Caco-2 (cell line): Measurements from ENCODE around the gene LTBP2. TPM values are rescaled to one million over a fixed set of nuclear protein-coding genes. Genes with fewer than 3 reads are reported as not detected.

Experiments used
- BruUV-seq: library from RNA; stranded (reverse); fragments of 400-500 nt; replicated peaks from 2 replicates; lab custom pipeline; 2021; lab: Mats Ljungman, UMichigan
- CTCF ChIA-PET: fragments of 300-600 bp; sonication (Branson Sonifier 250); formaldehyde crosslinking; loops from one replicate; lab custom pipeline; 2022; ENCODE audit warnings: antibody characterized with exemption; lab: Charles Lee
- POLR2A ChIA-PET: fragments of 300-600 bp; sonication (Branson Sonifier 250); formaldehyde crosslinking; loops from one replicate; lab custom pipeline; 2022; ENCODE audit warnings: antibody characterized with exemption; lab: Charles Lee
- DNase-seq, 2 experiments: peaks; one replicate each; pipeline versions ENCODE4 v3.0.0 to v3.0.0-alpha.2; 2020 to 2022
- H3K27me3 ChIP-seq: replicated peaks from 2 replicates; pipeline ENCODE4 v1.6.0; 2011; ENCODE audit warnings: low read length; ENCODE audit not compliant: control insufficient read depth, insufficient read depth
- H3K36me3 ChIP-seq: 2 replicates; pipeline ENCODE4 v1.5.1; 2011; ENCODE audit warnings: low read length; ENCODE audit not compliant: control insufficient read depth, insufficient read depth
- H3K4me1 ChIP-seq: fragments of 250-450 bp; sonication (Bioruptor Pico); 2 replicates; pipeline ENCODE4 v1.5.1; 2020; ENCODE audit warnings: mild to moderate bottlenecking
- H3K4me3 ChIP-seq: 2 replicates; pipeline ENCODE4 v1.5.1; 2011; ENCODE audit warnings: low read depth, mild to moderate bottlenecking, control low read depth, low read length
- H3K9me3 ChIP-seq: fragments of 250-450 bp; sonication (Bioruptor Pico); 2 replicates; pipeline ENCODE4 v1.5.1; 2020; ENCODE audit warnings: mild to moderate bottlenecking, moderate library complexity
- H3K27ac Mint-ChIP-seq: one replicate; pipeline ENCODE4 v1.8.0; 2022; ENCODE audit warnings: mixed read lengths; ENCODE audit not compliant: unreplicated experiment
- H3K27me3 Mint-ChIP-seq: one replicate; pipeline ENCODE4 v1.8.0; 2022; ENCODE audit warnings: mixed read lengths; ENCODE audit not compliant: insufficient read depth, unreplicated experiment
- H3K36me3 Mint-ChIP-seq: one replicate; pipeline ENCODE4 v1.8.0; 2022; ENCODE audit warnings: mild to moderate bottlenecking, mixed read lengths; ENCODE audit not compliant: insufficient read depth, unreplicated experiment
- H3K4me1 Mint-ChIP-seq: one replicate; pipeline ENCODE4 v1.8.0; 2022; ENCODE audit warnings: low read depth, mixed read lengths; ENCODE audit not compliant: unreplicated experiment
- H3K4me3 Mint-ChIP-seq: one replicate; pipeline ENCODE4 v1.8.0; 2022; ENCODE audit warnings: mild to moderate bottlenecking, moderate library complexity, mixed read lengths; ENCODE audit not compliant: unreplicated experiment
- H3K9me3 Mint-ChIP-seq: one replicate; pipeline ENCODE4 v1.8.0; 2022; ENCODE audit warnings: mixed read lengths; ENCODE audit not compliant: unreplicated experiment
- CTCF ChIP-seq, 2 experiments: fragments of 200-600 bp in 1 of 2; IDR thresholded peaks; 1 replicate in 1 of 2; 2 replicates in 1 of 2; pipeline versions ENCODE4 v1.5.1 to v1.8.0; 2011 to 2022; ENCODE audit warnings: antibody characterized with exemption in 1 of 2, control low read depth in 1 of 2, inconsistent platforms in 1 of 2, low read depth in 1 of 2, low read length in 1 of 2, mild to moderate bottlenecking in 1 of 2, moderate library complexity in 1 of 2; ENCODE audit not compliant: insufficient read depth in 1 of 2, severe bottlenecking in 1 of 2, unreplicated experiment in 1 of 2
- intact Hi-C: fragments of 100-400 bp; cut with micrococcal nuclease; formaldehyde crosslinking; loops from one replicate; pipeline ENCODE4 v1.10.0; 2022; ENCODE audit not compliant: unreplicated experiment
- total RNA-seq: library from RNA; stranded (reverse); gene quantifications from 2 replicates; pipeline ENCODE4 v1.2.3, GENCODE V29; 2022

The LTBP2 gene
- total RNA-seq, 1 experiment from 2014 or later = 0.86 TPM

GRCh38 chr14:74580275-74580672 is 31.8 kb downstream of the LTBP2 start:
- Mint-ChIP-seq H3K9me3 (no peaks in the 10 kb centered on the region), H3K27ac (no peak overlapping the region), H3K4me3 (no peak overlapping the region), H3K27me3 (peaks cover 2% of the 10 kb centered on the region), H3K36me3 (no peaks in the 10 kb centered on the region), H3K4me1 (peaks cover 8% of the 10 kb centered on the region)
- BruUV-seq = no TSS peak
- no peak for TF ChIP-seq CTCF (IDR thresholded peaks at IDR 0.05; ENCODE audit: insufficient read depth in 1 of 2, low read depth in 1 of 2, low read length in 1 of 2, severe bottlenecking in 1 of 2, unreplicated experiment in 1 of 2)
- no peaks in the 10 kb centered on the region for H3K9me3 ChIP-seq
- intact Hi-C loops = no loop called here
- no peak for DNase-seq
- no peaks in the 10 kb centered on the region for H3K27me3 ChIP-seq
- CTCF ChIA-PET = no interaction called here
- POLR2A ChIA-PET = no interaction called here
- H3K4me3 ChIP-seq = no peak overlapping the region
- no peaks in the 10 kb centered on the region for H3K4me1 ChIP-seq
- no peaks in the 10 kb centered on the region for H3K36me3 ChIP-seq

GRCh38 chr14:74579447-74580274 is 32.4 kb downstream of the LTBP2 start:
- Mint-ChIP-seq H3K27me3 (peaks cover under 1% of the 10 kb centered on the region), H3K27ac (no peak overlapping the region), H3K4me3 (no peak overlapping the region), H3K4me1 (peaks cover 8% of the 10 kb centered on the region), H3K36me3 (no peaks in the 10 kb centered on the region), H3K9me3 (no peaks in the 10 kb centered on the region)
- ChIA-PET POLR2A (no interaction called here), CTCF (no interaction called here)
- BruUV-seq = no TSS peak
- no peak for TF ChIP-seq CTCF (IDR thresholded peaks at IDR 0.05; ENCODE audit: insufficient read depth in 1 of 2, low read depth in 1 of 2, low read length in 1 of 2, severe bottlenecking in 1 of 2, unreplicated experiment in 1 of 2)
- Histone ChIP-seq H3K36me3 (no peaks in the 10 kb centered on the region), H3K4me1 (no peaks in the 10 kb centered on the region), H3K9me3 (no peaks in the 10 kb centered on the region), H3K4me3 (no peak overlapping the region), H3K27me3 (no peaks in the 10 kb centered on the region)
- intact Hi-C loops = no loop called here
- DNase-seq = no peak

GRCh38 chr14:74578479-74578878 is 33.6 kb downstream of the LTBP2 start:
- CTCF ChIA-PET = no interaction called here
- intact Hi-C loops = no loop called here
- no peak for TF ChIP-seq CTCF (IDR thresholded peaks at IDR 0.05; ENCODE audit: insufficient read depth in 1 of 2, low read depth in 1 of 2, low read length in 1 of 2, severe bottlenecking in 1 of 2, unreplicated experiment in 1 of 2)

More at GRCh38 chr14:74578479-74578878, 33.6 kb downstream of the LTBP2 start:
- H3K4me1 Mint-ChIP-seq = peaks cover 8% of the 10 kb centered on the region
- POLR2A ChIA-PET = no interaction called here
- no peak overlapping the region for H3K4me3 ChIP-seq
- H3K27me3 ChIP-seq = no peaks in the 10 kb centered on the region
- no peaks in the 10 kb centered on the region for H3K4me1 ChIP-seq
- no peaks in the 10 kb centered on the region for H3K36me3 ChIP-seq
- H3K9me3 Mint-ChIP-seq = no peaks in the 10 kb centered on the region
- H3K9me3 ChIP-seq = no peaks in the 10 kb centered on the region
- H3K27ac Mint-ChIP-seq = no peak overlapping the region
- no peak for DNase-seq
- H3K4me3 Mint-ChIP-seq = no peak overlapping the region
- BruUV-seq = no TSS peak
- no peaks in the 10 kb centered on the region for H3K36me3 Mint-ChIP-seq
- H3K27me3 Mint-ChIP-seq = no peaks in the 10 kb centered on the region
